Mucosa of descending colon (tissue), 3 donors: ENCODE measurements around the gene IAH1. TPM values are rescaled to one million over a fixed set of nuclear protein-coding genes. Genes with fewer than 3 reads are reported as not detected.

Experiments
- ATAC-seq: fragments of 200-7000 bp; cut with Tn5 transposase; one replicate; pipeline ENCODE4 v1.9.1; 2020; ENCODE audit warnings: mild to moderate bottlenecking, moderate library complexity
- DNase-seq, 3 donors: peaks; one replicate each; pipeline ENCODE4 v3.0.0-alpha.2; 2020
- H3K36me3 ChIP-seq: fragments of 200-600 bp; one replicate; pipeline ENCODE4 v1.8.0; 2021; ENCODE audit warnings: low read depth, mild to moderate bottlenecking
- H3K4me1 ChIP-seq: fragments of 200-600 bp; one replicate; pipeline ENCODE4 v1.8.0; 2021; ENCODE audit warnings: low read depth, mild to moderate bottlenecking
- H3K4me3 ChIP-seq: fragments of 200-600 bp; one replicate; pipeline ENCODE4 v1.8.0; 2021; ENCODE audit warnings: mild to moderate bottlenecking
- H3K9me3 ChIP-seq: fragments of 200-600 bp; one replicate; pipeline ENCODE4 v1.8.0; 2021; ENCODE audit warnings: mild to moderate bottlenecking
- CTCF ChIP-seq: fragments of 200-600 bp; IDR thresholded peaks from one replicate; pipeline ENCODE4 v1.8.0; 2022; ENCODE audit warnings: antibody characterized with exemption, mild to moderate bottlenecking
- intact Hi-C, 2 donors: fragments of 100-400 bp; cut with DNase I in 1 of 2; cut with micrococcal nuclease in 1 of 2; formaldehyde crosslinking; loops; one replicate each; pipeline versions ENCODE4 v1.11.0 to v1.11.1; 2022; cut with DNase I, micrococcal nuclease
- total RNA-seq, 3 donors: library from RNA; stranded (reverse); fragmentation: NEBNext Ultra II Directional in 2 of 3; extraction: Animal tissue kit (Norgen Biotek cat#: 25700) in 2 of 3; gene quantifications; one replicate each; pipeline versions ENCODE4 v1.2.1 to v1.2.4, GENCODE V29; 2021 to 2023
- donor health status: DM: no; HTN: no; CAD: no; lungs with moderate emphysema.
- donor health status: DM: no; HTN: no; CAD: no.
- donor health status: DM: no; HTN: yes; CAD: no.

Gene IAH1
- total RNA-seq, 3 donors from 2014 or later, result 36.9 to 58.4 (median 49.3) TPM

- intact Hi-C loops, result no loop called here
- no peak for DNase-seq
- Histone ChIP-seq H3K9me3 (no peaks in the 10 kb centered on the region), H3K36me3 (no peaks in the 10 kb centered on the region), H3K4me3 (no peak overlapping the region), H3K4me1 (no peaks in the 10 kb centered on the region)
- no peak for ATAC-seq
- TF ChIP-seq CTCF, result no peak
Measured at GRCh38 chr2:9465170-9465569, 9.2 kb upstream of the IAH1 start.

- intact Hi-C loops, result no loop called here
- no peak for ATAC-seq
- H3K36me3 ChIP-seq, result no peaks in the 10 kb centered on the region
- H3K4me3 ChIP-seq, result no peak overlapping the region
- no peak for DNase-seq
- TF ChIP-seq CTCF, result no peak
- no peaks in the 10 kb centered on the region for H3K9me3 ChIP-seq
- H3K4me1 ChIP-seq, result no peaks in the 10 kb centered on the region
Measured at GRCh38 chr2:9466147-9466683, 8.1 kb upstream of the IAH1 start.

- no peak for DNase-seq
- Histone ChIP-seq H3K4me1 (no peaks in the 10 kb centered on the region), H3K9me3 (no peaks in the 10 kb centered on the region), H3K36me3 (no peaks in the 10 kb centered on the region), H3K4me3 (no peak overlapping the region)
- intact Hi-C loops, result no loop called here
- no peak for ATAC-seq
- TF ChIP-seq CTCF, result no peak
Measured at GRCh38 chr2:9467687-9468086, 6.7 kb upstream of the IAH1 start.

GRCh38 chr2:9471206-9471605, 3.1 kb upstream of the IAH1 start:
- peaks cover 17% of the 10 kb centered on the region for H3K4me1 ChIP-seq
- no peaks in the 10 kb centered on the region for H3K9me3 ChIP-seq
- intact Hi-C loops, result no loop called here
- DNase-seq, result no peak
- no peak for TF ChIP-seq CTCF
- ATAC-seq, result no peak
- H3K36me3 ChIP-seq, result no peaks in the 10 kb centered on the region
- H3K4me3 ChIP-seq, result no peak overlapping the region

GRCh38 chr2:9472511-9472910, 1.8 kb upstream of the IAH1 start:
- Histone ChIP-seq H3K4me1 (peaks cover 19% of the 10 kb centered on the region), H3K36me3 (no peaks in the 10 kb centered on the region), H3K9me3 (no peaks in the 10 kb centered on the region), H3K4me3 (no peak overlapping the region)
- intact Hi-C loops, result no loop called here
- ATAC-seq (no peak), DNase-seq (no peak)
- TF ChIP-seq CTCF, result no peak
